Stimulated activated CD4-positive, alpha-beta T cell treated with anti-CD3 and anti-CD28 coated beads, TNF-alpha, amount 100 ng/mL, for 24 hours (primary cell): Measurements from ENCODE around the gene ZNF383.

ENCODE experiments used
- DNase-seq, 3 experiments: peaks; one replicate each; pipeline ENCODE4 v3.0.0-alpha.2; 2020; ENCODE audit warnings: low read depth in 3 of 3

Gene ZNF383

GRCh38 chr19:37292998-37293939, 75.3 kb downstream of the ZNF383 start:
- peak in 1 of 3 experiments; percentile 51 for DNase-seq

- peak in 1 of 3 experiments; percentile 22 for DNase-seq
Observed at GRCh38 chr19:37294246-37294645, 76.2 kb downstream of the ZNF383 start.
